Fibroblast of lung (primary cell): ENCODE results near the gene LCAT.

Experiments used
- EZH2 ChIP-seq: IDR thresholded peaks from 2 replicates; pipeline ENCODE4 v1.5.1; 2012; ENCODE audit warnings: low read length, control low read depth, mild to moderate bottlenecking; ENCODE audit errors: missing control alignments
- TF ChIP-seq, protein P1 (sequence below), 2 donors: IDR thresholded peaks in 1 of 2; conservative IDR thresholded peaks in 1 of 2; 1 replicate in 1 of 2; 2 replicates in 1 of 2; pipeline ENCODE4 v1.5.1; 2011 to 2012; ENCODE audit warnings: low read length in 2 of 2, control low read depth in 1 of 2, inconsistent platforms in 1 of 2, low read depth in 1 of 2, mild to moderate bottlenecking in 1 of 2

DNA sequence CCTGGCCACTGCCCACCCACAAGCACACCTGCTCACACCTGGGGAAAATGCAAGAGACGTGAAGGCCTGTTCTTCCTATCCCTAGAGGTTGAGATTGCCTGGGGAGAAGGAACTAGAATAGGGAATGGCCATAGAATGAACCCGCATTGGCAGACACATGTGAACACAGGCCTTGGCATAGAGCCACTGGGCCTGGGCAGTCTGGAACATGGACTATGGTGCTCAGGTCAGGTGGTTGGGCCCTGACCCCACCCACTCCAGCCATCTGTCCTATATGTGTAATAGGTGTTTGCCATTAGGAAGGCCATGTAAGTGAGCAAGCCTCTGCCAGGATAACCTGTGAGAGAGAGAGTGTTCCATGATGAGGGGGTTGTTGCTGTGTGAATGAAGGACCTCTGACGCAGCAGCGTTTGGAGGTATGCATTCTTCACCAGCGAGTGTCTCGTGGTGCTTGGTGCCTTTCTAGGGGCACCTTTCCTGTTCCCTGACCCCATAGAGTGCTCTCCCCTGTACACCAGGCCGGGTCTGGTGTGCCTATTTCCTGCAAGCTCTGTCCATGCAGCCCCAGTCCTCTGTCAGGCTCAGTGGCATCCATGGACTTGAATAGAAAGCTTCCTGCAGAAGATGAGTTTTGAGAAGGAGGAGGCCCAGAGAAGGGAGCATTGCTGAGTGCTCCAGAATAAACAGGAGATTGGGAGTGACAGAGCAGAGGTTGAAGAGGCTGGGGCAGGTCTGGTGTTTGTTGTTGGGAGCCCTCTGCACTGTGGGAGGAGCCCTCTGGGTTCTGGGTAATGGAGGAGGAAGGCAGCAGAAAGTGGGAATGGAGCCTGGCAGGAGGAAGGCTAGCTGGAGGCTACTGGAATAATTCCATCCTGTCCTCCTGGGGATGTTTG is 27.8 kb downstream of the LCAT start:
- TF ChIP-seq, protein P1, sequence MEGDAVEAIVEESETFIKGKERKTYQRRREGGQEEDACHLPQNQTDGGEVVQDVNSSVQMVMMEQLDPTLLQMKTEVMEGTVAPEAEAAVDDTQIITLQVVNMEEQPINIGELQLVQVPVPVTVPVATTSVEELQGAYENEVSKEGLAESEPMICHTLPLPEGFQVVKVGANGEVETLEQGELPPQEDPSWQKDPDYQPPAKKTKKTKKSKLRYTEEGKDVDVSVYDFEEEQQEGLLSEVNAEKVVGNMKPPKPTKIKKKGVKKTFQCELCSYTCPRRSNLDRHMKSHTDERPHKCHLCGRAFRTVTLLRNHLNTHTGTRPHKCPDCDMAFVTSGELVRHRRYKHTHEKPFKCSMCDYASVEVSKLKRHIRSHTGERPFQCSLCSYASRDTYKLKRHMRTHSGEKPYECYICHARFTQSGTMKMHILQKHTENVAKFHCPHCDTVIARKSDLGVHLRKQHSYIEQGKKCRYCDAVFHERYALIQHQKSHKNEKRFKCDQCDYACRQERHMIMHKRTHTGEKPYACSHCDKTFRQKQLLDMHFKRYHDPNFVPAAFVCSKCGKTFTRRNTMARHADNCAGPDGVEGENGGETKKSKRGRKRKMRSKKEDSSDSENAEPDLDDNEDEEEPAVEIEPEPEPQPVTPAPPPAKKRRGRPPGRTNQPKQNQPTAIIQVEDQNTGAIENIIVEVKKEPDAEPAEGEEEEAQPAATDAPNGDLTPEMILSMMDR (conservative IDR thresholded peaks at IDR 0.05 in 1 of 2, IDR thresholded peaks at IDR 0.05 in 1 of 2; ENCODE audit: low read depth in 1 of 2, low read length in 2 of 2): no peak
- no peak for TF ChIP-seq EZH2
